HCT116 (cell line): ENCODE measurements around the gene CERS6.

Experiments
- CEBPB ChIP-seq: IDR thresholded peaks from 2 replicates; pipeline ENCODE4 v1.6.1; 2012; ENCODE audit warnings: low read depth
- CTCF ChIP-seq, 3 experiments: fragments of 200-600 bp in 1 of 3; sonication (generic) in 1 of 3; IDR thresholded peaks in 2 of 3; conservative IDR thresholded peaks in 1 of 3; 2 replicates each; pipeline ENCODE4 v1.5.1; 2012 to 2017; ENCODE audit warnings: low read depth in 2 of 3, low read length in 2 of 3, antibody characterized with exemption in 1 of 3, borderline replicate concordance in 1 of 3, control low read depth in 1 of 3, mild to moderate bottlenecking in 1 of 3, mixed read lengths in 1 of 3, mixed run types in 1 of 3, moderate library complexity in 1 of 3; ENCODE audit not compliant: insufficient read depth in 1 of 3
- POLR2A ChIP-seq: IDR thresholded peaks from 2 replicates; pipeline ENCODE4 v1.7.0; 2011; ENCODE audit warnings: borderline replicate concordance; ENCODE audit not compliant: insufficient read depth, insufficient read length; ENCODE audit errors: extremely low read depth
- SIN3A ChIP-seq: IDR thresholded peaks from 2 replicates; pipeline ENCODE4 v1.6.1; 2012; ENCODE audit warnings: low read depth

- no peak for TF ChIP-seq CTCF (IDR thresholded peaks at IDR 0.05 in 2 of 3, conservative IDR thresholded peaks at IDR 0.05 in 1 of 3; ENCODE audit: borderline replicate concordance in 1 of 3, insufficient read depth in 1 of 3, low read depth in 2 of 3, low read length in 2 of 3)
- no peak for TF ChIP-seq SIN3A
- TF ChIP-seq CEBPB: no peak
- TF ChIP-seq POLR2A: no peak
Measured at GRCh38 chr2:168643979-168644378, 187.9 kb downstream of the CERS6 start.
